A673 (cell line): ENCODE data around the gene DPF3. TPM values are rescaled to one million over a fixed set of nuclear protein-coding genes. Genes with fewer than 3 reads are reported as not detected.

Source experiments
- BruUV-seq: library from RNA; stranded (reverse); fragments of 400-500 nt; replicated peaks from 2 replicates; lab custom pipeline; 2021; lab: Mats Ljungman, UMichigan
- CTCF ChIA-PET: fragments of 300-600 bp; sonication (Branson Sonifier 250); formaldehyde crosslinking; loops from one replicate; lab custom pipeline; 2022; ENCODE audit warnings: antibody characterized with exemption; lab: Charles Lee
- POLR2A ChIA-PET: fragments of 300-600 bp; sonication (Branson Sonifier 250); formaldehyde crosslinking; loops from one replicate; lab custom pipeline; 2022; ENCODE audit warnings: antibody characterized with exemption; ENCODE audit not compliant: low non-redundant PET; lab: Charles Lee
- DNase-seq: peaks from one replicate; pipeline ENCODE4 v3.0.0-alpha.2; 2015; ENCODE audit warnings: low spot score
- H3K27ac ChIP-seq: fragments of 200-600 bp; sonication (generic); 2 replicates; pipeline ENCODE4 v1.5.1; 2016; ENCODE audit warnings: mixed run types, low read depth, mild to moderate bottlenecking, mixed read lengths, antibody characterized with exemption, low read length; ENCODE audit not compliant: poor library complexity, severe bottlenecking
- H3K27me3 ChIP-seq: fragments of 200-600 bp; sonication (generic); replicated peaks from 2 replicates; pipeline ENCODE4 v1.6.1; 2017; ENCODE audit warnings: mixed run types, low read depth, mild to moderate bottlenecking, mixed read lengths, antibody characterized with exemption, low read length; ENCODE audit not compliant: insufficient read depth, poor library complexity
- H3K36me3 ChIP-seq: fragments of 200-600 bp; sonication (generic); 2 replicates; pipeline ENCODE4 v1.6.1; 2016; ENCODE audit warnings: mixed run types, mild to moderate bottlenecking, mixed read lengths, antibody characterized with exemption, low read length; ENCODE audit not compliant: insufficient read depth, poor library complexity, severe bottlenecking
- H3K4me1 ChIP-seq: fragments of 200-600 bp; sonication (generic); 2 replicates; pipeline ENCODE4 v1.6.1; 2017; ENCODE audit warnings: mixed run types, mild to moderate bottlenecking, mixed read lengths, antibody characterized with exemption, low read length; ENCODE audit not compliant: insufficient read depth, poor library complexity, severe bottlenecking
- H3K4me3 ChIP-seq: fragments of 200-600 bp; sonication (generic); 2 replicates; pipeline ENCODE4 v1.5.1; 2016; ENCODE audit warnings: low read depth, mixed run types, mild to moderate bottlenecking, mixed read lengths, low read length; ENCODE audit not compliant: poor library complexity, severe bottlenecking
- H3K9me3 ChIP-seq: fragments of 200-600 bp; sonication (generic); 2 replicates; pipeline ENCODE4 v1.6.1; 2016; ENCODE audit warnings: mixed run types, low read depth, mild to moderate bottlenecking, mixed read lengths, antibody characterized with exemption, low read length; ENCODE audit not compliant: poor library complexity, severe bottlenecking
- EZH2 ChIP-seq: fragments of 200-600 bp; sonication (generic); IDR thresholded peaks from 2 replicates; pipeline ENCODE4 v1.6.1; 2017; ENCODE audit warnings: borderline replicate concordance, low read depth, mild to moderate bottlenecking, mixed read lengths, antibody characterized with exemption, low read length; ENCODE audit not compliant: poor library complexity, severe bottlenecking
- intact Hi-C: fragments of 100-400 bp; cut with micrococcal nuclease; formaldehyde crosslinking; loops from one replicate; pipeline ENCODE4 v1.10.0; 2022; ENCODE audit not compliant: unreplicated experiment
- total RNA-seq: library from RNA; stranded (reverse); gene quantifications from 2 replicates; pipeline ENCODE4 v1.2.3, GENCODE V29; 2021
- TF ChIP-seq, protein P1 (sequence below): fragments of 300-800, 200-600 bp; sonication (generic); conservative IDR thresholded peaks from 2 replicates; pipeline ENCODE4 v1.5.1; 2017; ENCODE audit warnings: low read depth, mild to moderate bottlenecking, antibody characterized with exemption, low read length, moderate library complexity, mixed read lengths

Gene DPF3
- total RNA-seq, 1 experiment from 2014 or later: 15.7 TPM

GRCh38 chr14:72788255-72788654 is 105.6 kb downstream of the DPF3 start:
- BruUV-seq: no TSS peak
- H3K27me3 ChIP-seq: no peaks in the 10 kb centered on the region
- POLR2A ChIA-PET: no interaction called here
- no peak overlapping the region for H3K27ac ChIP-seq
- TF ChIP-seq, protein P1, sequence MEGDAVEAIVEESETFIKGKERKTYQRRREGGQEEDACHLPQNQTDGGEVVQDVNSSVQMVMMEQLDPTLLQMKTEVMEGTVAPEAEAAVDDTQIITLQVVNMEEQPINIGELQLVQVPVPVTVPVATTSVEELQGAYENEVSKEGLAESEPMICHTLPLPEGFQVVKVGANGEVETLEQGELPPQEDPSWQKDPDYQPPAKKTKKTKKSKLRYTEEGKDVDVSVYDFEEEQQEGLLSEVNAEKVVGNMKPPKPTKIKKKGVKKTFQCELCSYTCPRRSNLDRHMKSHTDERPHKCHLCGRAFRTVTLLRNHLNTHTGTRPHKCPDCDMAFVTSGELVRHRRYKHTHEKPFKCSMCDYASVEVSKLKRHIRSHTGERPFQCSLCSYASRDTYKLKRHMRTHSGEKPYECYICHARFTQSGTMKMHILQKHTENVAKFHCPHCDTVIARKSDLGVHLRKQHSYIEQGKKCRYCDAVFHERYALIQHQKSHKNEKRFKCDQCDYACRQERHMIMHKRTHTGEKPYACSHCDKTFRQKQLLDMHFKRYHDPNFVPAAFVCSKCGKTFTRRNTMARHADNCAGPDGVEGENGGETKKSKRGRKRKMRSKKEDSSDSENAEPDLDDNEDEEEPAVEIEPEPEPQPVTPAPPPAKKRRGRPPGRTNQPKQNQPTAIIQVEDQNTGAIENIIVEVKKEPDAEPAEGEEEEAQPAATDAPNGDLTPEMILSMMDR: no peak
- TF ChIP-seq EZH2: no peak
- no peaks in the 10 kb centered on the region for H3K4me1 ChIP-seq
- CTCF ChIA-PET: no interaction called here
- no peak overlapping the region for H3K4me3 ChIP-seq
- DNase-seq: no peak
- H3K36me3 ChIP-seq: no peaks in the 10 kb centered on the region
- H3K9me3 ChIP-seq: no peaks in the 10 kb centered on the region
- intact Hi-C loops: no loop called here

DNA sequence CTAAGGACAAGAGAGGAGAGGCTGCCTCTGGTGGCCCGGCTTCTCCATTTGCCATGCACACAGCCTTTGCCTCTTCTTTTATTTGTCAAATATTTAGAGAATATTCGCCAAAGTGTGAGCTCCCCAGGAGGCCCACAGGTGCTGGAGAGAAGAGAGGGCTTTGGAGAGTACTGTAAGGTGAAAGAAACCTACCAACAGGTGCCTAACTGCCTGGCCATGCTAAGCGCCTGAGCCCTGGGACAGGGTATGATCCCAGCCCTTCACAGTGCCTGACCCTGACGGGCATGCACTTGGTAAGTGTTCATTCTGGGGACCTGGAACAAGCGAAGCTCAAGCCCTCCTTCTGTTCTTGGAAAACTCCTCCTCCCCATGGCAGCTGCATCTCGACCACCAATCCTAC is 106.1 kb downstream of the DPF3 start:
- no peaks in the 10 kb centered on the region for H3K9me3 ChIP-seq
- no TSS peak for BruUV-seq

GRCh38 chr14:72786378-72787350 is 107.2 kb downstream of the DPF3 start:
- intact Hi-C loops: no loop called here

More for the DNA sequence above, 106.1 kb downstream of the DPF3 start:
- no peak for TF ChIP-seq EZH2
- TF ChIP-seq, protein P1: no peak
- DNase-seq: no peak
- CTCF ChIA-PET: no interaction called here
- Histone ChIP-seq H3K36me3 (no peaks in the 10 kb centered on the region), H3K4me1 (no peaks in the 10 kb centered on the region), H3K27me3 (no peaks in the 10 kb centered on the region), H3K27ac (no peak overlapping the region), H3K4me3 (no peak overlapping the region)
- POLR2A ChIA-PET: no interaction called here
- intact Hi-C loops: no loop called here

More at GRCh38 chr14:72786378-72787350, 107.2 kb downstream of the DPF3 start:
- no peaks in the 10 kb centered on the region for H3K27me3 ChIP-seq
- TF ChIP-seq, protein P1: no peak
- TF ChIP-seq EZH2: no peak
- H3K36me3 ChIP-seq: no peaks in the 10 kb centered on the region
- BruUV-seq: no TSS peak
- H3K27ac ChIP-seq: no peak overlapping the region
- H3K4me3 ChIP-seq: no peak overlapping the region
- H3K9me3 ChIP-seq: no peaks in the 10 kb centered on the region
- CTCF ChIA-PET: no interaction called here
- no peaks in the 10 kb centered on the region for H3K4me1 ChIP-seq
- POLR2A ChIA-PET: no interaction called here
- DNase-seq: no peak
